HEK293 (cell line): ENCODE data around the gene CPAMD8.

ENCODE experiments used
- CTCF ChIA-PET: fragments of 350-600 bp; formaldehyde crosslinking; extraction: SDS; loops from one replicate; lab custom pipeline; 2021; ENCODE audit warnings: antibody characterized with exemption; lab: Yijun Ruan, JAX
- POLR2A ChIA-PET: fragments of 300-600 bp; formaldehyde crosslinking; extraction: SDS; loops from one replicate; lab custom pipeline; 2020; ENCODE audit warnings: antibody characterized with exemption, inconsistent platforms; lab: Yijun Ruan, JAX
- H3K27ac ChIP-seq: fragments of 200-500 bp; sonication (Bioruptor generic); 2 replicates; pipeline ENCODE4 v1.5.1; 2014; ENCODE audit warnings: low read depth, low read length, control low read depth, inconsistent platforms; ENCODE audit errors: extremely low read depth
- H3K36me3 ChIP-seq, 2 experiments: fragments of 200-500 bp in 1 of 2; sonication (Bioruptor generic) in 1 of 2; 1 replicate in 1 of 2; 2 replicates in 1 of 2; pipeline ENCODE4 v1.5.1; 2014 to 2017; ENCODE audit warnings: inconsistent platforms in 2 of 2, low read length in 2 of 2; ENCODE audit not compliant: control insufficient read depth in 2 of 2, insufficient read depth in 1 of 2
- H3K4me1 ChIP-seq: fragments of 200-500 bp; sonication (Bioruptor generic); 2 replicates; pipeline ENCODE4 v1.5.1; 2014; ENCODE audit warnings: mild to moderate bottlenecking, low read length, inconsistent platforms; ENCODE audit not compliant: control insufficient read depth, insufficient read depth
- H3K4me3 ChIP-seq: 2 replicates; pipeline ENCODE4 v1.5.1; 2011; ENCODE audit warnings: low read depth, mild to moderate bottlenecking, control low read depth, low read length, moderate library complexity
- H3K9me3 ChIP-seq: fragments of 200-500 bp; sonication (Bioruptor generic); 2 replicates; pipeline ENCODE4 v1.5.1; 2014; ENCODE audit warnings: low read depth, low read length, inconsistent platforms; ENCODE audit not compliant: control insufficient read depth, insufficient read depth
- AEBP2 ChIP-seq: fragments of 450-650 bp; formaldehyde crosslinking; IDR thresholded peaks from 2 replicates; pipeline ENCODE4 v1.5.1; 2016; ENCODE audit warnings: missing biosample characterization, missing genetic modification characterization, borderline replicate concordance
- GLIS1 ChIP-seq: fragments of 450-650 bp; formaldehyde crosslinking; IDR thresholded peaks from 2 replicates; pipeline ENCODE4 v1.5.1; 2016; ENCODE audit warnings: missing biosample characterization, missing genetic modification characterization
- KLF17 ChIP-seq: fragments of 450-650 bp; formaldehyde crosslinking; IDR thresholded peaks from 2 replicates; pipeline ENCODE4 v1.5.1; 2016; ENCODE audit warnings: missing biosample characterization, missing genetic modification characterization
- KLF8 ChIP-seq: fragments of 450-650 bp; formaldehyde crosslinking; IDR thresholded peaks from 2 replicates; pipeline ENCODE4 v1.5.1; 2016; ENCODE audit warnings: missing biosample characterization, missing genetic modification characterization
- MZF1 ChIP-seq: fragments of 450-650 bp; formaldehyde crosslinking; IDR thresholded peaks from 2 replicates; pipeline ENCODE4 v1.5.1; 2017; ENCODE audit warnings: missing biosample characterization, missing genetic modification characterization, borderline replicate concordance
- PBX3 ChIP-seq: sonication (generic); formaldehyde crosslinking; IDR thresholded peaks from 2 replicates; pipeline ENCODE4 v1.8.1; 2022; ENCODE audit warnings: mild to moderate bottlenecking, moderate library complexity, missing genetic modification reagents
- SP2 ChIP-seq: fragments of 450-650 bp; formaldehyde crosslinking; IDR thresholded peaks from 2 replicates; pipeline ENCODE4 v1.5.1; 2016; ENCODE audit warnings: missing biosample characterization, missing genetic modification characterization
- ZBTB48 ChIP-seq: fragments of 450-650 bp; formaldehyde crosslinking; IDR thresholded peaks from 2 replicates; pipeline ENCODE4 v1.5.1; 2016; ENCODE audit warnings: missing biosample characterization, missing genetic modification characterization
- ZNF214 ChIP-seq: fragments of 450-650 bp; formaldehyde crosslinking; IDR thresholded peaks from 2 replicates; pipeline ENCODE4 v1.5.1; 2017; ENCODE audit warnings: missing biosample characterization, mild to moderate bottlenecking, missing genetic modification characterization, borderline replicate concordance
- ZNF280D ChIP-seq: fragments of 450-650 bp; formaldehyde crosslinking; IDR thresholded peaks from 2 replicates; pipeline ENCODE4 v1.5.1; 2016; ENCODE audit warnings: missing biosample characterization, missing genetic modification characterization
- ZNF416 ChIP-seq: fragments of 450-650 bp; formaldehyde crosslinking; IDR thresholded peaks from 2 replicates; pipeline ENCODE4 v1.5.1; 2016; ENCODE audit warnings: missing biosample characterization, missing genetic modification characterization
- ZNF449 ChIP-seq: fragments of 450-650 bp; formaldehyde crosslinking; IDR thresholded peaks from 2 replicates; pipeline ENCODE4 v1.5.1; 2017; ENCODE audit warnings: missing biosample characterization, mild to moderate bottlenecking, missing genetic modification characterization, moderate library complexity
- ZNF473 ChIP-seq: fragments of 450-650 bp; formaldehyde crosslinking; IDR thresholded peaks from 2 replicates; pipeline ENCODE4 v1.5.1; 2017; ENCODE audit warnings: missing biosample characterization, missing genetic modification characterization
- ZNF501 ChIP-seq: fragments of 450-650 bp; formaldehyde crosslinking; IDR thresholded peaks from 2 replicates; pipeline ENCODE4 v1.5.1; 2016; ENCODE audit warnings: missing biosample characterization, missing genetic modification characterization
- ZNF624 ChIP-seq: fragments of 450-650 bp; formaldehyde crosslinking; IDR thresholded peaks from 2 replicates; pipeline ENCODE4 v1.5.1; 2017; ENCODE audit warnings: missing biosample characterization, missing genetic modification characterization
- ZNF645 ChIP-seq: fragments of 450-650 bp; formaldehyde crosslinking; IDR thresholded peaks from 2 replicates; pipeline ENCODE4; 2016; ENCODE audit warnings: missing biosample characterization, missing genetic modification characterization
- ZNF660 ChIP-seq: fragments of 450-650 bp; IDR thresholded peaks from 2 replicates; pipeline ENCODE4 v1.5.1; 2018; ENCODE audit warnings: missing biosample characterization, mild to moderate bottlenecking, missing genetic modification characterization
- ZNF670 ChIP-seq: fragments of 450-650 bp; formaldehyde crosslinking; IDR thresholded peaks from 2 replicates; pipeline ENCODE4 v1.5.1; 2016; ENCODE audit warnings: missing biosample characterization, missing genetic modification characterization, low read depth
- ZNF701 ChIP-seq: fragments of 450-650 bp; formaldehyde crosslinking; IDR thresholded peaks from 2 replicates; pipeline ENCODE4 v1.5.1; 2016; ENCODE audit warnings: missing biosample characterization, missing genetic modification characterization
- ZNF704 ChIP-seq: fragments of 450-650 bp; formaldehyde crosslinking; IDR thresholded peaks from 2 replicates; pipeline ENCODE4 v1.5.1; 2016; ENCODE audit warnings: missing biosample characterization, missing genetic modification characterization
- ZNF76 ChIP-seq: fragments of 450-650 bp; formaldehyde crosslinking; IDR thresholded peaks from 2 replicates; pipeline ENCODE4; 2016; ENCODE audit warnings: low read depth, missing biosample characterization, missing genetic modification characterization, borderline replicate concordance
- ZNF785 ChIP-seq: fragments of 450-650 bp; formaldehyde crosslinking; IDR thresholded peaks from 2 replicates; pipeline ENCODE4 v1.5.1; 2016; ENCODE audit warnings: missing biosample characterization, missing genetic modification characterization
- ZNF830 ChIP-seq: fragments of 450-650 bp; IDR thresholded peaks from 2 replicates; pipeline ENCODE4 v1.5.0; 2018; ENCODE audit warnings: missing biosample characterization, missing genetic modification characterization, low read depth, mild to moderate bottlenecking, moderate library complexity

The CPAMD8 gene

GRCh38 chr19:17075864-17076542, 49.4 kb upstream of the CPAMD8 start (continued):
- TF ChIP-seq ZNF501 (tag by site-specific recombination) (no peak), ZNF449 (tag by site-specific recombination) (no peak), ZNF280D (tag by site-specific recombination) (no peak), ZNF76 (no peak), ZNF645 (tag by site-specific recombination) (0 out of 2 replicates have a peak, but pooled peaks have one; percentile 82), ZNF416 (tag by site-specific recombination) (no peak), ZNF214 (no peak), ZNF624 (tag by site-specific recombination) (no peak)

- Histone ChIP-seq H3K27ac (peak within 1 kb of the TSS; percentile 68), H3K36me3 (peaks cover 12 to 34% of the 10 kb centered on the region in 2 experiments; a peak in 2 of 3 replicates), H3K9me3 (no peaks in the 10 kb centered on the region), H3K4me3 (peak within 1 kb of the TSS; percentile 96), H3K4me1 (peaks cover 8% of the 10 kb centered on the region)
- CTCF ChIA-PET: interaction anchor here (0.6 to 1.3 kb wide), 3 partner anchors 44 to 207 kb away, joined by 3 to 6 read pairs (median 6); partner anchors contain the start of gene BABAM1
- POLR2A ChIA-PET: interaction anchor here (0.5 to 2.3 kb wide), 6 partner anchors 10 to 817 kb away, joined by 3 to 8 read pairs (median 6); partner anchors contain the start of genes OCEL1 and USE1
- TF ChIP-seq KLF17 (tag by site-specific recombination): peak; percentile 85
- TF ChIP-seq KLF8 (tag by site-specific recombination): peak; percentile 98
- no peak for TF ChIP-seq ZNF701
- TF ChIP-seq ZNF785 (tag by site-specific recombination): 0 out of 2 replicates have a peak, but pooled peaks have one; percentile 61
- TF ChIP-seq AEBP2 (tag by site-specific recombination): no peak
- no peak for TF ChIP-seq PBX3
- TF ChIP-seq ZNF670: no peak
- no peak for TF ChIP-seq ZNF830
- no peak for TF ChIP-seq ZBTB48
- no peak for TF ChIP-seq ZNF704 (tag by site-specific recombination)
- TF ChIP-seq MZF1 (tag by site-specific recombination): no peak
- TF ChIP-seq GLIS1 (tag by site-specific recombination): peak; percentile 46
- TF ChIP-seq SP2 (tag by site-specific recombination): peak; percentile 97
- TF ChIP-seq ZNF660 (tag by site-specific recombination): peak; percentile 80
- TF ChIP-seq ZNF473 (tag by site-specific recombination): no peak
Measured at GRCh38 chr19:17075035-17075863, 48.6 kb upstream of the CPAMD8 start, which contains the start of the genes HAUS8 and MYO9B. HAUS8 (minus strand) TSS chr19:17075452; CDS start chr19:17075422, 30 bp downstream. MYO9B (plus strand) TSS chr19:17075777; CDS start chr19:17101718, 25,941 bp downstream.
